ENCODE results near the gene TMEM41A.
A peak's percentile ranks its signal among the peaks of the same experiment; 100 is the strongest.
"Not testable (repeated sequence)": the region's sequence is repeated elsewhere in the genome, so short reads cannot be mapped to it uniquely, and the experiment has no call there.

Gene TMEM41A

DNA sequence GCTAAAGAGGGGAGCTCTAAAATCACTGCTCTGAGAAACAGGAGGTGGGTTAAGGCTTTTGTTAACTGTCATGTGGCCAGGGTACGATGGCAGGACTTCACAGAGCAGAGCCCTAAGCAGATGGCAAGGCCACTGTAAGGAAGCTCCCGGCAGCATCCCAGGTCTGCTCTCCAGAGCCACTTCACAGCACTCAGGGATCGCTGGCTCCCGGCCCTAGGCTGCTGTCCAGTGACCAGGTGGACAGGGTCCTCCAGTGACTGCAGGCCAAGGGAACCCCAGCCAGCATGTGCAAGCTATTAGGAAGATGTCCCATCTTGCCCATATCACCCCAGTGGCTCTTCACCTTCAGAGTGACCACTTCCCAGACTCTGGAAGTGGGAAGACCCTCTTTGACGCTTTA is 10.4 kb downstream of the TMEM41A start:
- DNase-seq (ENCODE audit: low read depth), result no peak

DNA sequence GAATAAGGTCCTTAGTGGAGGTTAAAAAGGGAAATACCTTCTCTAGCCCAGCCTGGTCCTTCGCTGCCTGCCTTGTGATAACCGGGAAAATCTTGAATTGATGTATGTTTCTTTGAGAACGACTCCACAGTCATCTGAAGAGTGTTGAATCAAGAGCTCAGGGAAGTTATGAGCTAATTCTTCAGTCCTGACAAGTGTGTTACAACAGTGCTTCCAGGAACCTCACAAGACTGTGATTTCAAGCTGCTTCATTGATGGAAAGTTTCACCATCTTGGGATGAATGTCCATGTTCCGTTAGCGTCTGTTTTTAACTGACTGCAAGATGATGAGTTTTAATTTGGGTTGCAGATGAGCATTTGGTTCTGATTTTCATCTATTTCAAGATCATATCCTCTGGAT is 12.4 kb downstream of the TMEM41A start:
- no peak for DNase-seq (ENCODE audit: low read depth)

DNA sequence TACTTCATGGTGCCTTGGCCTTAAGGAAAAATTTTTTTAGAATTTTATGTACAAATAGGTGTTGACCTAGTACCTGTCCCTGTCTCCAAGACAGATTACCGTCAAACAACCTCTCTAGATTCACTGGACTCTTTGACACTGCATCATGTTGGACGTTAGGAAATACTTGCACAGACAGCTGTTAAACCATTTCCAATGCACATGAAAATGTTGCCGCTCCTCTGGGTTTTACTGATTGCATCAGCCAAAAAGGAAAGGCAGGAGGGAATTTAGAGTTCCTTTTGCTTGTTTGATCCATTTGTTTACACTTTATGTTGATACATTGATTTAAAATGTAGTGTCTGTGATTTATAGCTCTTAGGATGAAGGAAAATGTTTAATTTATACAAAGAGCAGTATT is 14.5 kb downstream of the TMEM41A start:
- no peak for DNase-seq (ENCODE audit: low read depth)

DNA sequence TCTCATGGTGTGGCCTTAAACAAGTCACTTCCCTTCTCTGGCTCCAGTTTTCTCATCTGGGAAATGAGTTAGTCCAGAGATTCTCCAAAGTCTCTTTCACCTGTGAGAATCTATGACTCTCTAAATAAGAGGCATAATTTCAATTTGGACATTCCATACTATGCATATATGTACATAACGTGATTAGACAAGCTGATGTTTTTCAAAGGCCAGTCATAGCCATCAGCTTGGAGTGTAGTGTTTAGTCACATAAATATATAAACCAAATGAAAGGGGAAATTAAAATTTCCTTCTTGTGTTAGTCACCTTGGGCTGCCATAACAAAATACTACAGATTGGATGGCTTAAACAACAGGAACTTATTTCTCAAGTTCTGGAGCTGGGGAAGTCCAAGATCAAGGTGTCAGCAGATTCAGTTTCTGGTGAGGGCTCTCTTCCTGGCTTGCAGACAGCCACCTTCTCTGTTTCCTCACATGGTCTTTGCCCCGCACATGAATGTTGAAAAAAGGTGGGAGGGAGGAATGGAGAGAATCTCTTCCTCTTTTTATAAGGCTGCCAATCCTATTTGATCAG is 19.4 kb downstream of the TMEM41A start:
- no peak for DNase-seq (ENCODE audit: low read depth)

- no peak for DNase-seq (ENCODE audit: low read depth)
Measured at GRCh38 chr3:185477316-185477715, 21.5 kb downstream of the TMEM41A start.

- DNase-seq (ENCODE audit: low read depth), result not testable (repeated sequence)
Measured at GRCh38 chr3:185474922-185475321, 23.9 kb downstream of the TMEM41A start.

- DNase-seq (ENCODE audit: low read depth), result no peak
Measured at GRCh38 chr3:185473290-185473815, 25.5 kb downstream of the TMEM41A start.

DNA sequence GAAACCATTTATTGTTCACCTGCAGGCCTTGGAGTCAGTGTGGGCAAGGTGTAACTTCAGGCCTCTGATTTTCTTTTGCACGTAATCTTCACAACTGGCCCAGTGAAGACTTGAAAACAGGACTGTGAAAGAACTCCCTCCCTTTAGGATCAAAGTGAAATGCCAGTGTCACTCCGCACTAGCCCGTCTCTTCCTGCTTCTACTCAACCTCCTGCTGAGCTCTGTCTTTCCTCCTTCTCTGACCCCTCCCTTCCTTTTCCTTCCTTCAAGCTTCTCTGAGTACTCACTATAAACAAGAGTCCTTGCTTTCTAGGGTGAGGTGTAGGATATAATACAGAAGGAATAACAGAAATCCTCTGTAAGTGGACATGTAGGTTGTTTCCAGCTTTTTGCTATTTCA is 28.5 kb downstream of the TMEM41A start:
- DNase-seq (ENCODE audit: low read depth), result no peak

- DNase-seq (ENCODE audit: low read depth), result no peak
Measured at GRCh38 chr3:185469542-185469941, 29.3 kb downstream of the TMEM41A start.

- DNase-seq (ENCODE audit: low read depth), result not testable (repeated sequence)
Measured at GRCh38 chr3:185466123-185466522, 32.7 kb downstream of the TMEM41A start.

DNA sequence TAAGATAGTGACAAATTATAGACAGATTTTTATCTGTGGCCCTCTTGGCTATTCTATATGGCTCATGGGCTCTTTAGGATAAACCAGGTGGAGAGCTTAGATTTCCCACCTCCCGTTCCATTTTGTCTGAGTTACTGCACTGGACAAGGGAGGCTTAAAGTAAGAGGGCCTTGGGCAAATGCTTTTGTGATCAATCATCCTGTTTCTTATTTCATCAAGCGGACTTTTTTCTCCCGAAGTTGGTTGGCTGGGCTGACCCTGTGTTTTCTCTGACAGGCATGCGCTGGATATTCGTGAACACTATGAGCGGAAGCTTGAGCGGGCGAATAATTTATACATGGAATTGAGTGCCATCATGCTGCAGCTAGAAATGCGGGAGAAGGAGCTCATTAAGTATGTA is 33.4 kb downstream of the TMEM41A start:
- DNase-seq (ENCODE audit: low read depth), result no peak

DNA sequence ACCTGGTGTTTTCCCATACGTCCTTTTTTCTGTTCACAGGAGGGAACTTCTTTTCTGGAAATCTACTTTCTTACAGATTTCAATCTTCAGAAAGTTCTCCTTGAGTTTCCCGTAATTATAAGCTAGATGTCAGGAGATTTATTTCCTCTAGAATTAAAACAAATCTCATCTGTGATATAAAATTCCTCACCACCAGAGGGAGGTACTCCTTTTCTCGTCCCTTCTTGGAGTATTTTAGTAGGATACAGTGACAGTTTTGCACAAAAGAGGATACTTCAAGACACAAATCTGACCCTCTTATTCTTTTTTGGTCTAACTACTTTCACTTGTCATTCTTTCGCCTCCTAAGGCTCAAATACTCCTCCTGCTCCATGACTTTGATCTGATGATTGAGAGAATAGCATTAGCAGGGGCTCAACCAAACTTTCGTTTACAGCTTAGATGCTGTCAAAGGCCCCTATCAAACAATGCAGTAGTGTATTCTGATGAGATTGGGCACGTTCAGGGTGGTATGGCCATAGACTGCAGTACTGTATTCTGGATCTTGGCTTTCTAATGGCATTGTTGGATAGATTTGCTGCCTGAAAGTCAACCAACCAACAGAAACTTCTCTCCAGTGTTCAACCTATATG is 38.0 kb downstream of the TMEM41A start:
- peak; percentile 5 for DNase-seq (ENCODE audit: low read depth)

GRCh38 chr3:185460309-185460708 is 38.5 kb downstream of the TMEM41A start:
- DNase-seq (ENCODE audit: low read depth), result no peak

DNA sequence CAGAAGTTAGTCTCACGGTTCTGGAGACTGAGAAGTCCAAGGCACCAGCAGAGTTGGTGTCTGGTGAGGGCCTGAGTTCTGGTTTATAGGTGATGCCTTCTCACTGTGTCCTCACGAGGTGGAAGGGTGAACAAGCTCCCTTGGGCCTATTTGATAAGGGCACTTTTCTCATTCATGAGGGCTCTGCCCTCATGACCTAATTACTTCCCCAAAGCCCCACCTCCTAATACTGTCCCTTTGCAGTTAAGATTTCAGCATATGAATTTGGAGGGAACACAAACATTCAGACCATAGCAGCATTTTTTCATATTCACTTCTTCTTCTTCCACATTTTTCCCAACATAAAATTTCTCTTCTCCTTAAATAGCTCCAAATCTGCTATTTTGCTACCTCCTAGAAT is 41.5 kb downstream of the TMEM41A start:
- no peak for DNase-seq (ENCODE audit: low read depth)

GRCh38 chr3:185451432-185451831 is 47.4 kb downstream of the TMEM41A start:
- not testable (repeated sequence) for DNase-seq (ENCODE audit: low read depth)

- no peak for DNase-seq (ENCODE audit: low read depth)
Measured at GRCh38 chr3:185448107-185448506, 50.7 kb downstream of the TMEM41A start.

DNA sequence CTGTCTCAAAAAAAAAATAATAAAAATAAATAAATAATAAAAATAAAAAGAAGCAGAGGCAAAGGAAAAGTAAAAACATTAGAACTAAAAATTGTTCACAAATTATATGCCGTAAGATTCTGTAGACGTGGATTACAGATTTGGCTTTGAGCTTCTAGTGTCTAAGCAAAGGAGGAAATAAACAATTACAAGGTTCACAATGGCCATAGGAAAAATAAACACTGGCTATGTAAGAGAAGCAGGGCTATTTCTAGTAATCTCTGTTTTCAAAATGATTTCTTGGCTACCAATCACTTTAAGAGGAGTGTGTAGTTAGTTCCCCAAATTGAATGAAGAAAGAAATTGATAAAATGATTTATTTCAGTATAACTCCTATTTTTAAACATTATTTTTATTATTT is 54.5 kb downstream of the TMEM41A start:
- DNase-seq (ENCODE audit: low read depth), result no peak

- no peak for DNase-seq (ENCODE audit: low read depth)
Measured at GRCh38 chr3:185442031-185442430, 56.8 kb downstream of the TMEM41A start.

- no peak for DNase-seq (ENCODE audit: low read depth)
Measured at GRCh38 chr3:185439745-185440466, 58.9 kb downstream of the TMEM41A start.
